Measurements from ENCODE around the gene FOXN3.

- no peak for TF ChIP-seq POLR2A (IDR thresholded peaks at IDR 0.05)
- no peak for TF ChIP-seq CTCF (IDR thresholded peaks at IDR 0.05)
These were observed 8.9 kb upstream of the FOXN3 start for GRCh38 chr14:89425931-89426330.
